ENCODE data around the gene TMEM250. TPM values are rescaled to one million over a fixed set of nuclear protein-coding genes. Genes with fewer than 3 reads are reported as not detected.

TMEM250 gene
- total and polyA plus RNA-seq, 2 experiments from 2014 or later: 25.6 to 29.3 TPM

DNA sequence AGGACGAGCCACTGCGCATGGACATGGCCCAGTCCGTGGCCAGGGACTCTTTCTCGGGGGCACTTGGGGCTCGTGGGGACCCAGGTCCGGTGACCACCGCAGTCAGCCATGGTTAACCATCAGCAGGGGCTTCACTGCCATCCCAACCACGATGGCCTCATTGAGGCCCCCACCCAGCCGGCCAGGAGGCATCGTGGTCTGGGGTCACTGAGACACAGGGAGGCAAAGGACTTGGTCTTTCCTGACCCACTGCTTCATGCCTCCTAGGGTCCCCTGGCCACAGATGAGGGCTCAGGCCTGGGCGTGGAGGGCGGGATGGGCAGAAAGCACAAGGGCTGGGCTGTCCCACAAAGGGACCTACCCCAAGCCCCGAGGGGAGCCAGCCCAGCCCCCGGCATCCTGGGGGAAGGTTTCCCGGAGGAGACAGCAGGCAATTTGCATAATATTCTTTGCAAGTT, 30.2 kb downstream of the TMEM250 start:
- no peak overlapping the region for H3K4me3 ChIP-seq
- DNase-seq (ENCODE audit: low read depth in 1 of 2, low spot score in 1 of 2): no peak
- no peak overlapping the region for H3K27ac ChIP-seq
- H3K36me3 ChIP-seq: no peaks in the 10 kb centered on the region
- no peak for TF ChIP-seq CTCF (IDR thresholded peaks at IDR 0.05; ENCODE audit: low read depth, low read length)
- no peaks in the 10 kb centered on the region for H3K9me3 ChIP-seq (ENCODE audit: low read depth)
- peaks cover under 1% of the 10 kb centered on the region for H3K4me1 ChIP-seq (ENCODE audit: low read depth)
- no peaks in the 10 kb centered on the region for H3K27me3 ChIP-seq

GRCh38 chr9:136087741-136088480, 30.8 kb downstream of the TMEM250 start:
- no peaks in the 10 kb centered on the region for H3K9me3 ChIP-seq (ENCODE audit: low read depth)
- no peak overlapping the region for H3K27ac ChIP-seq
- no peaks in the 10 kb centered on the region for H3K27me3 ChIP-seq
- H3K4me1 ChIP-seq (ENCODE audit: low read depth): no peaks in the 10 kb centered on the region
- no peak for DNase-seq (ENCODE audit: low read depth in 1 of 2, low spot score in 1 of 2)
- no peak for TF ChIP-seq CTCF (IDR thresholded peaks at IDR 0.05; ENCODE audit: low read depth, low read length)
- no peak overlapping the region for H3K4me3 ChIP-seq
- H3K36me3 ChIP-seq: no peaks in the 10 kb centered on the region

DNA sequence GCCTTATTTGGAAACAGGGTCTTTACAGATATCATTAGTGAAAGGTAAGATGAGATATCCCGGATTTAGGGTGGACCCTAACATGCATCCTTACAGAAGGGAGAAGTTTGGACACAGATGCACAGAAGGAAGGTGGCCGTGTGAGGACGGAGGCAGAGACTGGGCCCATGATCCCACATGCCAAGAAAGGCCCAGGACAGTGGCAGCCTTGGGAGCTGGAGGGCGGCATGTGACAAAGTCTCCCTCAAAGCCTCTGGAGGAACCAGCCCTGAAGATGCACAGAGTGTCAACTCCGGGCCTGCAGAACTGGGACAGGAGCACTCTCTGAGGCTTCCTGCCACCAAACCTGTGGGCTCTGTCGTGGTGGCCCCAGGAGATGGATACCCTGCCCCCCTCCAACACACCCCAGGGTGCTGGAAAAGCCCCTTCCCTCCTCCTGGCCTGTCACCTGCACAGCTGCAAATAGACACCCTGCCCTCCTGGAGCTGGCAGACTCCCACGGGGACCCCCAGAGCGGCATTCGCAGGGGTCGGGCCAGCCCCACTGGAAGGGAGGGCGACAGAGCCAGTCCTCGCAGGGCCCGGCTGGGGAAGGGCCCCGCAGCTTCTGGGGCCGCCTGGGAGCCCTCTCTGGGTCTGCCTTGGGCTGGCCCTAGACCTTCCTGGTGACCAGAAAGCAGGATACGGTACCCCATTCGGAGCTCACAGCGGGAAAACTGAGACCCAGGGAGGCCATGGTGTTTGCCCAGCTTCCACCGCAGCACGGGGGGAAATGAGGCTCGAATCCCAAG, 31.5 kb downstream of the TMEM250 start:
- Histone ChIP-seq H3K27me3 (no peaks in the 10 kb centered on the region), H3K4me3 (no peak overlapping the region), H3K9me3 (ENCODE audit: low read depth) (no peaks in the 10 kb centered on the region), H3K36me3 (no peaks in the 10 kb centered on the region), H3K27ac (no peak overlapping the region), H3K4me1 (ENCODE audit: low read depth) (no peaks in the 10 kb centered on the region)
- DNase-seq (ENCODE audit: low read depth in 1 of 2, low spot score in 1 of 2): no peak
- TF ChIP-seq CTCF (IDR thresholded peaks at IDR 0.05; ENCODE audit: low read depth, low read length): no peak

DNA sequence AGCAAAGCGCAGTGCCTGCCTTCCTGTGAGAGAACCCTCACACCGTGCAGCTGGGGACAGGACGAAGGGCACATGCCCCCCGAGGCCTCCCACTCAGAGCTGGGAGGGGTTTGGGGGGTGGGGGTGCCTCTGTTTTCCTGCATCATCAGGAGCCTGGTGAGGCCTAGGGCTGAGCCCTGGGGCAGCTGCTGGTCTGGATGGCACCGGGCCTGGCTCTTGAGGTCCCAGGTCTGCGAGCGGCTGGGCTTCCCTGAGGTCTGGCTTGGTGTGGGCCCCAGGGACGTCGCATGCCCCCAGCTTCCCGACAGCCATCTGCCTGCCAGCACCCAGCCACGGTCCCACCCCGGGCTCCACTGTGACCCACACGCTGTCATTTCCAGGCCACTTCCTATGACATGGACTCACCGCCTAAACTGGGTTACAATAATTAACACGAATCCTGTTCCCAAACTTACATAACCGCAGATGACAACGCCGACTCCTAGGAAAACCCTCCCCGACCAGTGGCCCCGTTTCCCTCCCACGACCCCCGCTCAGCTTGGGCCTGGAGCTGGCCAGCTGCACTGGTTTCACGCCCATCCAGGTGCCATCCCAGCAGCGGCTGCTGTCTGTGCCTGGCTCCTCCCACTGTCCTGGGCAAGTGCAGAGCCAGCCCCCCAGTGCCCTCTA, 32.3 kb downstream of the TMEM250 start:
- H3K27ac ChIP-seq: no peak overlapping the region
- H3K4me3 ChIP-seq: no peak overlapping the region
- no peak for TF ChIP-seq CTCF (IDR thresholded peaks at IDR 0.05; ENCODE audit: low read depth, low read length)
- no peaks in the 10 kb centered on the region for H3K4me1 ChIP-seq (ENCODE audit: low read depth)
- H3K36me3 ChIP-seq: no peaks in the 10 kb centered on the region
- no peaks in the 10 kb centered on the region for H3K9me3 ChIP-seq (ENCODE audit: low read depth)
- no peak for DNase-seq (ENCODE audit: low read depth in 1 of 2, low spot score in 1 of 2)
- H3K27me3 ChIP-seq: no peaks in the 10 kb centered on the region

DNA sequence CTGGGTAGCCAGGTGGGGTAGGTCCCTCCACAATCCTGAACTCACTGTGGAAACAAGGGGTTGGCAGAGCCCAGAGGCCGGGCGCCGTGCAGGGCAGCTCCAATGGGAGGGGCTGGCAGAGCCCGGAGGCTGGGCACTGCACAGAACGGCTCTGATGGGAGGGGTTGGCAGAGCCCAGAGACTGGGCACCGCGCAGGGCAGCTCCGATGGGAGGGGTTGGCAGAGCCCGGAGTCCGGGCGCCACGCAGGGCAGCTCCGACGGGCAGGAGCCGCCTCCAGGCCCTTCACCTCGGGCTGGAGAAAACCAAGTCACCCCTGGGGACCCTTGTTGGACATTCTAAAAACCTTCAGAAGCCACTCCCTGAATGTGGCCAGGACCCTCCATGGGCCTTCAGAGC, 32.9 kb downstream of the TMEM250 start:
- H3K27ac ChIP-seq: no peak overlapping the region
- no peak for DNase-seq (ENCODE audit: low read depth in 1 of 2, low spot score in 1 of 2)
- H3K36me3 ChIP-seq: no peaks in the 10 kb centered on the region
- H3K9me3 ChIP-seq (ENCODE audit: low read depth): no peaks in the 10 kb centered on the region
- H3K4me3 ChIP-seq: no peak overlapping the region
- no peak for TF ChIP-seq CTCF (IDR thresholded peaks at IDR 0.05; ENCODE audit: low read depth, low read length)
- H3K27me3 ChIP-seq: no peaks in the 10 kb centered on the region
- no peaks in the 10 kb centered on the region for H3K4me1 ChIP-seq (ENCODE audit: low read depth)

Measured in cardiac muscle cell (in vitro differentiated cells and primary cell).